Dedifferentiated amniotic fluid mesenchymal stem cell (primary cell): ENCODE results near the gene ATPAF2.

Experiments used
- DNase-seq: peaks from one replicate; pipeline ENCODE4 v3.0.0-alpha.2; 2016; ENCODE audit errors: extremely low spot score

The ATPAF2 gene

GRCh38 chr17:18038861-18039534 lies at the start of gene ATPAF2, which contains the start of gene GID4:
ATPAF2 (minus strand) TSS chr17:18039168; CDS start chr17:18039013, 155 bp downstream.
GID4 (plus strand) TSS chr17:18039408; CDS start chr17:18039465, 57 bp downstream.
- peak; percentile 97 for DNase-seq

DNA sequence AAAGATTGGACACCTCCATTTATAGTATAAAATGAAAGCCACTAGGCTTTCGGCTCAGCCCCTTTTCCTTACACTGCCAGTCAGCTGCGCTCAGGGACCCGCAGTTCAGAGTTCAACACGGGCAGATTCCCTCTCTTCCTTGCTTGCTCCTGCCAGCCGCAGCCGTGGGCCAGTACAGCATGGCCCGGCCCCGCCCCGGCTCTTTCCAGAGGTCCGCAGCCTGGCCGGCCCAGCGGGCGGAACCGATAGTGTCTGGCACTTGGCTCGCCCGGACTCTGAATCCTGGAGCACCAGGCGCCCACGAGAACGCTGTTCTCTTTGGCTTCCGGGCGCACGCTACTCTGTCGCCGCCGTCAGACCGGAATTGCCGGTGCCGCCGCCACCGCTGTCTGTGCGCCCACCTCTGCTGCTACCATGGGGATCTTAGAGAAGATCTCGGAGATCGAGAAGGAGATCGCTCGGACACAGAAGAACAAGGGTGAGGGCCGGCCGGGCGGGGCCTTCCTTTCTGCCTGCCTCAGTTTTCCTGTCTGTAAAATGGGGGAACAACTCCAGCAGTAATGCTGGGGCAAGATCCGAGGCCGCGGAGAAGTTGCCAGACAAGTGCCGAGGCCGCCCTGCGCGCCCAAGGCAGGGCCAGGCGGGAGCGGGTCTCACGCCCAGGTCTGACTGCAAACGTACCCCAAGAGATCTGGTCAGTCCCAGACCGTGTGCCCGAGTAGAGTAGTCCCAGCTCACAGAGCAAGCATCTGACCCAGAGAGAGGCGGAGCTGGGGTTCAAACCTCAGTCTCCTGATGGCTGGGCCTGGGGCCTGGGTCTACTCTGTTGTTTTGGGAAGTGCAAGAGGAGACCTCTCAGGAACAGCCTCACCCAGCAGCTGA lies 48.9 kb upstream of the ATPAF2 start, which contains the start of gene DRG2:
DRG2 (plus strand) TSS at position 339 of the 882 bp plus-strand sequence; CDS start at position 415, 76 bp downstream.
- peak; percentile 82 for DNase-seq

DNA sequence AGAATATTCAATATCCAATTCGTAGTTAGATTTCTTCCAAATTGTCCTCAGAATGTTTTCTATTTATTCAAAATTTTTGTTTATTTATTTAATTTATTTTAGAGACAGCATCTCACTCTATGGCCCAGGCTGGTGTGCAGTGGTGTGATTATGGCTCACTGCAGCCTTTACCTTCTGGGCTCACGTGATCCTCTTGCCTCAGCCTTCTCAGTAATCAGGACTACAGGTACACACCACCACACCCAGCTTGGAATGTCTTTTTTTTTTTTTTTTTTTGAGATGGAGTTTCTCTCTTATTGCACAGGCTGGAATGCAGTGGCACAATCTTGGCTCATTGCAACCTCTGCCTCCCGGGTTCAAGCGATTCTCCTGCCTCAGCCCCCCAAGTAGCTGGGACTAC lies 45.3 kb upstream of the ATPAF2 start:
- no peak for DNase-seq

GRCh38 chr17:18079543-18079942 lies 40.6 kb upstream of the ATPAF2 start:
- no peak for DNase-seq

- DNase-seq: no peak
Observed at GRCh38 chr17:18076936-18077335, 38.0 kb upstream of the ATPAF2 start.

DNA sequence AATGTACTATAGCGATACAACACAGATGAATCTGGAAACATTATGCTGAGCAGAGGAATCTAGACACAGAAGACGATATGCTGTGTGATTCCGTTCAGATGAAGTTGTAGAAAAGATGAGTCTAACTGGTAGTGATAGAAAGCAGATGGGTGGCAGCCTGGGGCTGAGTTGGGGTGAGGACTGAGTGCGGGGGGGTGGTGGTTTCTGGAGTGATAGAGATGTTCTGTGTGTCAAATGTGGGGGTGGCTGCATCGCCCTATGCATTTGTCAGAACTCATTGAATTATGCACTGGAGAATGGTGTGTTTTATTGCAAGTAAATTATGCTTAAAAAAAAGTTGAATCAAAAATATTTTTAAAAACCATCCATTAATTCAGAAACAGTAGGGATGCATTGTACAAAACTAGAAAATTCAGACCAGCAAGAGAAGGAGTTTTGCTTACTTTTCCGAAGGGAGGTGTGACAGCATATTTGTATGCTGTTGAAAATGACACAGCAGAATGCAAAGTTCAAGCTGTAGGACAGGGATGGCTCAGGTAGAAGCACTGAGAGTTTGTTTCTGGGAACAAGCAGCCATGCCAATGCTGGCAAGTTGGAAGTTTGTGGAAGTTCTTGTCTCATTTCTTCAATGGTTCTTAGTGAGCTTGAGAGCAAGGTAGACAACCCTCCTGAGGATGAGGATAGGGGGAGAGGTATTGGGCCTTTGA lies 35.8 kb upstream of the ATPAF2 start:
- no peak for DNase-seq

GRCh38 chr17:18071751-18072150 lies 32.8 kb upstream of the ATPAF2 start:
- no peak for DNase-seq

- DNase-seq: no peak
Observed at GRCh38 chr17:18070861-18071340, 31.9 kb upstream of the ATPAF2 start.

DNA sequence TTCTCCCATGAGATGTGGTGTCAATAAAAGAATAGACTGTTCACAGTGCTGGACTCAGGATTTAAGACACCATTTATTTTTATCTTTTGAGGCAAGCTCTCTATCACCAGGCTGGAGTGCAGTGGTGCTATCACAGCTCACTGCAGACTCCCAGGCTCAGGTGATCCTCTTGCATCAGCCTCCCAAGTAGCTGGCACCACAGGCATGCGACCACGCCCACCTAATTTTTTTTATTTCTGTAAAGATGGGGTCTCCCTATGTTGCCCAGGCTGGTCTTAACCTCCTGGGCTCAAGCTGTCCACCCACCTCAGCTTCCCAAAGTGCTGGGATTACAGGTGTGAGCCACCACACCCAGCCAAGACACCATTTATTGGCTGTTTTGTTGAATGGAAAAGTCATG lies 30.1 kb upstream of the ATPAF2 start:
- no peak for DNase-seq

DNA sequence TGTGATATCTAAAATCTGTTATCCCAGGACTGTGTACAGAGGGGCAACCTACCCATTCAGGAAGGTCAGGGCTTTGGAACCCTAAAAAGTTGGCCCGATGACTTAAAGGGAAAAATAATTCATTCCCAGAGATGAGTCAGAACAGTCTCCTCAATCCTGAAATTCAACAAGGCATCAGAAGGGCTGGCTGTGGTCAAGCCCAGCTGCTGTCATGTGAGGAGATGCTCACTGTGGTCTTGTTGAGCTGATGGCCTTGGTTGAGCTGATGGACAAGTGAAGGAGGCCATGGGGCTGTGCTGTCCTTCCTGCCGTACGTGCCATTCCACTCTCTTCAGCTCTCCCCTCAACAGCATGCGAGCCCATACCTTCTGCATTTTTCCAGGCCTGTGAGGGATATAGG lies 27.9 kb upstream of the ATPAF2 start:
- DNase-seq: no peak

- no peak for DNase-seq
Observed at GRCh38 chr17:18065546-18065945, 26.6 kb upstream of the ATPAF2 start.

- no peak for DNase-seq
Observed at GRCh38 chr17:18064053-18064452, 25.1 kb upstream of the ATPAF2 start.

DNA sequence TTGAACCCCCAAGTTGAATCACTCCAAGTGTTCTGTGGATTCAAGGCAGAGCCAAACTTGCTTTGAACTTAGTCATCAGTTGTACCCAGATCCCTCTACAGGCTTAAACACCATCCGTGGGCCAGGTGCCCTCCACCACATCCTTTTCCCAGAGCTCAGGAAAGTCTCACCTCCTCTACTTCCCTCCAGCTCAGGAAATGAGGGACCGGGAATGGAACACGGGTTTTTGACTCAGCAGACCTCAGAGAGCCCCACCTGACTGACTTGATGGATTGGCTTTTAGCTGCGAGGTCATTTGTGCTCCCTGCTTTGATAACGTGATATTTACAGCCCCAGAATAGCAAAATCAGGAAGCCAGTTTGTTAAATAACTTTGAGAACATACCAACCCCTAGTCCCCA lies 20.3 kb upstream of the ATPAF2 start:
- no peak for DNase-seq

GRCh38 chr17:18056214-18056613 lies 17.2 kb upstream of the ATPAF2 start:
- no peak for DNase-seq

DNA sequence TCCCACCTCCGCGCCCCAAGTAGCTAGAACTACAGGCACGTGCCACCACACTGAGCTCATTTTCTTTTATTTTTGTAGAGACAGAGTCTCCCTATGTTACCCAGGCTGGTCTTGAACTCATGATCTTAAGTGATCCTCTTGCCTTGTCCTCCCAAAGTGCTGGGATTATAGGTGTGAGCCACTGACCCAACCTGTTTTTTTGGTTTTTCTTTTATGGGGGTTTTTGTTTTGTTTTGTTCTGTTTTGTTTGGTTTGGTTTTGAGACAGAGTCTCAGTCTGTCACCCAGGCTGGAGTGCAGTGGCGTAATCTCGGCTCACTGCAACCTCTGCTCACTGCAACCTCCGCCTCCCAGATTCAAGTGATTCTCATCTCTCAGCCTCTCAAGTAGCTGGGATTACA lies 16.6 kb upstream of the ATPAF2 start:
- no peak for DNase-seq

- no peak for DNase-seq
Observed at GRCh38 chr17:18045691-18046350, 6.9 kb upstream of the ATPAF2 start.

DNA sequence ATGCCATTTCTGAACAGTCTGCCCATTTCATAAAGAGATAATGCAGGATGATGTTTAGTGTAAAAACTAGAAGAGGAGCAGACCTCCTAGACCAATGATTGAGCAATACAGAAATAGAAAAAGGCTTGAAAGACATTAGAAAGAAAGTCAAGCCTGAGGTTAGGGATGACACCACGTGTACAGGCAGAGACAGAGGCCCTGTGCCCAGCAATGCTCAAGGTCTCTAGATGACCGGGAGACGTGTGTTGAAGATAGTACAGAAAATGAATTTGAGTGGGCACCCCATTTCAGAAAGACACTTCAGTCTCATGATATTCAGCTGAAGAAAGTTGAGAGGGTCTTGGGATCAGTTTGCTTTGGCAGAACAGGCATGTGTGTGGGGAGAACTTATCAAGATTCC lies 5.6 kb upstream of the ATPAF2 start:
- no peak for DNase-seq

DNA sequence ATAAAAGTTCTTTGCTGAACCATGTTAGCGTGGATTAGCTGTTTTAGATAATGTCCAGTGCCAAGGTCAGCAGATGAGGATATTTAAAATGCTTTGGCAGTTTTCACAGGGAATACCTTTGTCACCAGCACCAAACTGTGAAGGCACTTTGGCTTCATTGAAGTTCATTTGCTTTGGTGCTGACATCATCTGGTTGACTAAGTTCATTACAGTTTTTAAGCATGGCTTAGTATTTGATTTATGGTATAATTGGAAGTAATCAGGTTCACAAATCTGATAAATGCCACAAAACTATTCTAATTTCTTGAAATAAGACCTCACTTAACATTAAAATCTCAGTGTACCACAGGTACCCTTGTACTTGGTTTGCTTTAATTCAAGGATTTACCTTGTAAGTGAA lies 4.5 kb upstream of the ATPAF2 start:
- no peak for DNase-seq

DNA sequence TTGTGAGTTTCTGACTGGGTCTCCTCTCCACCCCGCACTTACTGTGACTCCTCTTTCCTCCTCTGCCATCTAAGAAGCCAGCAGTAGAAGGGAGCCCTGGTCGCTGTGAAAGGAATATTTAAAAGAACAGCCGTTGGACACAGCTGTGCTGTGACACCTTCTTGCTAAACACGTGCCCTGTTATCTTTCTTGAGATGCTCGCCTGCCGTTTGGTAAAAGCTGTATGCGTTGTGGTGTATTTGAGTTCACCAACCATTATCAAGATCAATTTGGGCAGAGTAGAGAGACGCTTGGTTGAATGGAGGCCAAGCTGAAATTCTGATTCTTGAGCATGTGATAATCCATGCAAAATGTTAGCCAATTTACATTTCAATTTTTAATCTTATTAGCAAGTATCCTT lies 4.0 kb upstream of the ATPAF2 start:
- DNase-seq: no peak

- peak; percentile 50 for DNase-seq
Observed at GRCh38 chr17:18041776-18042175, 2.8 kb upstream of the ATPAF2 start.

DNA sequence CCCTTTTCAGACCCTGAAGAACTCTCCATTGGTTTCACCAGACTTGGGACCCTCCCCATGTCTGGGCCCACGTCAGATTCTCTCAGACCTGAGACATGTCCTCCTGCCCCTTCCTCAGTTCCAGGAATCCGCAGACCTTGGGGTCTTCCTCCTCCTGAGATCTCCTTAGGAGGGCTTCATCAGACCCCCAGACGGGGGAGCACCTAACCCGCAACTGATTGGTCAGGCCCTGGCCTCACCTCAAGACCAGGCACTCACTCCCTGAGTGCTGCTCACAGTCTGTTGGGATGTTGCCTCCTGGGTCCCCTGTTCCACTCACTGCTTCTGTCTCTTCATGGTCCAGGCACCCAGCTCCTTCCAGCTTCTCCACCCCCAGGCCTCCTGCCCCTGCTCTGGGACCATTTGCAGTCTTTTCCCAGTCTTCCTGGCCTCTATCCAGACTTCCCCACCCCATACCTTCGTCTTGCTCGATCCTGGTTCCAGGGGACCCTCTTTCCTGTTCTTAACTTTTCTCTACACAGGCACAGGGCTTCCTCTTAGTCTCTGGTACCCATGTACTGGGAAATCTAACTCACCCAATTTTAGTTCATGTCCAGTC lies 1.4 kb upstream of the ATPAF2 start:
- no peak for DNase-seq
